Colonic mucosa (tissue), 4 donors: Measurements from ENCODE around the gene TMEM51. TPM values are rescaled to one million over a fixed set of nuclear protein-coding genes. Genes with fewer than 3 reads are reported as not detected.

Experiments used
- DNase-seq: peaks from one replicate; pipeline ENCODE4 v3.0.0-alpha.2; 2020
- H3K27ac ChIP-seq: fragments of 200-600 bp; one replicate; pipeline ENCODE4 v1.8.0; 2021
- H3K27me3 ChIP-seq: fragments of 200-600 bp; one replicate; pipeline ENCODE4 v1.8.0; 2021
- H3K36me3 ChIP-seq: fragments of 200-600 bp; one replicate; pipeline ENCODE4 v1.8.0; 2021
- H3K4me1 ChIP-seq: fragments of 200-600 bp; one replicate; pipeline ENCODE4 v1.8.0; 2021; ENCODE audit warnings: mild to moderate bottlenecking
- H3K4me3 ChIP-seq: fragments of 200-600 bp; one replicate; pipeline ENCODE4 v1.8.0; 2021
- H3K9ac ChIP-seq, 2 donors: one replicate each; pipeline ENCODE4 v1.7.0; 2013; ENCODE audit warnings: control low read depth in 2 of 2, low read depth in 2 of 2, low read length in 2 of 2
- H3K9me3 ChIP-seq: fragments of 200-600 bp; one replicate; pipeline ENCODE4 v1.8.0; 2021
- intact Hi-C: fragments of 100-400 bp; cut with DNase I; formaldehyde crosslinking; loops from one replicate; pipeline ENCODE4 v1.14.1; 2022
- total RNA-seq, 2 donors: library from RNA; stranded (reverse); fragmentation: NEBNext Ultra II Directional in 1 of 2; extraction: Animal tissue kit (Norgen Biotek cat#: 25700) in 1 of 2; gene quantifications; one replicate each; pipeline ENCODE4 v1.2.1, GENCODE V29; 2021
- TF ChIP-seq, protein P1 (sequence below): fragments of 200-600 bp; IDR thresholded peaks from one replicate; pipeline ENCODE4 v1.8.0; 2022; ENCODE audit warnings: antibody characterized with exemption, mild to moderate bottlenecking
- donor health status: healthy.
- donor health status: DM: no; HTN: no; CAD: no.
- donor health status: DM: no; HTN: no; CAD: no.

The TMEM51 gene
- total RNA-seq, 2 donors from 2014 or later: 21.3 to 28.6 TPM

DNA sequence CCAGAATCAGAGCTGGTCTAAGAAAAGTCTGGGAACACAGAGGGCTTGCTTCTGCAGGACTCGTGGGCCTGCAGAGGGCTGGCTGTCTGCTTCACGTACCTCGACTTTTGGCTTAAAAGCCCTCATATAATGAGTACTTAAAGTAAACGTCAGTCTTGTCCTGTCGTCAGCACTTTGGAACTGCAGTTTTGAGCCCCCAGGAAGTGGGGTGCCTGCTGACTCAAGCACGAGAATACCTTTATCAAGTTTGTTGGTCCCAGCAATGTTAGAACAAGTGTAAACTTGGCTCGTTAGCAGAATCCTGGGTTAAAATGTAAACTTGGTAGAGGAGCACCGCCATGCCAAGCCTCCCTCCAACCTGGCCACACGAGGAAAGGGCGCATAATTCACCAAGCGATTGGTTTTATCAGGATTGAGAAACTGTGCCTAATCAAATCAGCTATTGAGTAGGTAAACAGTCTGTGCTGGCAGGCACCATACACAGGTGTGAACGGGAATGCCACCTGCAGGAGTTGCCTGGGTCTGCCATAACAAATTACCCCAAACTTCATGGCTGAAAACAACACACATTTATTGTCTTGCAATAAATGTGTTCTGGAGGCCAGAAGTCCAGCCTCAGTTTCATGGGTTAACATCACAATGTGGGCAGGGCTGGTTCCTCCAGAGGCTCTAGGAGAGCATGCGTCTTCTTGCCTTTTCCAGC is 48.5 kb downstream of the TMEM51 start:
- Histone ChIP-seq H3K27me3 (no peaks in the 10 kb centered on the region), H3K9ac (peak overlapping the region in 1 of 2 donors; percentile 72), H3K27ac (peak overlapping the region; percentile 90), H3K4me3 (no peak overlapping the region), H3K4me1 (peaks cover 9% of the 10 kb centered on the region), H3K36me3 (no peaks in the 10 kb centered on the region), H3K9me3 (no peaks in the 10 kb centered on the region)
- peak; percentile 81 for DNase-seq
- intact Hi-C loops: no loop called here
- TF ChIP-seq, protein P1, sequence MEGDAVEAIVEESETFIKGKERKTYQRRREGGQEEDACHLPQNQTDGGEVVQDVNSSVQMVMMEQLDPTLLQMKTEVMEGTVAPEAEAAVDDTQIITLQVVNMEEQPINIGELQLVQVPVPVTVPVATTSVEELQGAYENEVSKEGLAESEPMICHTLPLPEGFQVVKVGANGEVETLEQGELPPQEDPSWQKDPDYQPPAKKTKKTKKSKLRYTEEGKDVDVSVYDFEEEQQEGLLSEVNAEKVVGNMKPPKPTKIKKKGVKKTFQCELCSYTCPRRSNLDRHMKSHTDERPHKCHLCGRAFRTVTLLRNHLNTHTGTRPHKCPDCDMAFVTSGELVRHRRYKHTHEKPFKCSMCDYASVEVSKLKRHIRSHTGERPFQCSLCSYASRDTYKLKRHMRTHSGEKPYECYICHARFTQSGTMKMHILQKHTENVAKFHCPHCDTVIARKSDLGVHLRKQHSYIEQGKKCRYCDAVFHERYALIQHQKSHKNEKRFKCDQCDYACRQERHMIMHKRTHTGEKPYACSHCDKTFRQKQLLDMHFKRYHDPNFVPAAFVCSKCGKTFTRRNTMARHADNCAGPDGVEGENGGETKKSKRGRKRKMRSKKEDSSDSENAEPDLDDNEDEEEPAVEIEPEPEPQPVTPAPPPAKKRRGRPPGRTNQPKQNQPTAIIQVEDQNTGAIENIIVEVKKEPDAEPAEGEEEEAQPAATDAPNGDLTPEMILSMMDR: no peak

DNA sequence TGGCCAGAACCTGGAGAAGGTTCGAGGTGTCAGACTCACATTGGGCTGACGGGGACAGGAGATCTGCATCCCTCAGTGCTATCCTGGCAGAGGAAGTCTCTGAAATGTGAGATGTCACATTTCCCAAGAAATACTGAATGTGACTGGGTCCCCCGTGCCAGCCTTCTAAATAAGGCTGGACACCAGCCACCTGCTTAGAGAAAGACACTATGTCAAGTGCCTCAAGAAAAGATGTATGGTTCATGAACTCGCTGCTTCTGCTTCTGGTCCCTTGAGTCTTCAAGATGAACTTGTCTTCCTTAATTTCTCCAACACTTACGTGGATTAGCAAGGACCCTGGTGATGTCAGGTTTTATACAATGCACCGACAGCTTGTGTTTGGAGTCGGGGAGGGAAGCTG is 51.4 kb downstream of the TMEM51 start:
- Histone ChIP-seq H3K9me3 (no peaks in the 10 kb centered on the region), H3K4me3 (no peak overlapping the region), H3K36me3 (no peaks in the 10 kb centered on the region), H3K27ac (no peak overlapping the region), H3K4me1 (peaks cover 4% of the 10 kb centered on the region), H3K27me3 (no peaks in the 10 kb centered on the region), H3K9ac (no peak overlapping the region)
- DNase-seq: no peak
- intact Hi-C loops: no loop called here
- TF ChIP-seq, protein P1: no peak

DNA sequence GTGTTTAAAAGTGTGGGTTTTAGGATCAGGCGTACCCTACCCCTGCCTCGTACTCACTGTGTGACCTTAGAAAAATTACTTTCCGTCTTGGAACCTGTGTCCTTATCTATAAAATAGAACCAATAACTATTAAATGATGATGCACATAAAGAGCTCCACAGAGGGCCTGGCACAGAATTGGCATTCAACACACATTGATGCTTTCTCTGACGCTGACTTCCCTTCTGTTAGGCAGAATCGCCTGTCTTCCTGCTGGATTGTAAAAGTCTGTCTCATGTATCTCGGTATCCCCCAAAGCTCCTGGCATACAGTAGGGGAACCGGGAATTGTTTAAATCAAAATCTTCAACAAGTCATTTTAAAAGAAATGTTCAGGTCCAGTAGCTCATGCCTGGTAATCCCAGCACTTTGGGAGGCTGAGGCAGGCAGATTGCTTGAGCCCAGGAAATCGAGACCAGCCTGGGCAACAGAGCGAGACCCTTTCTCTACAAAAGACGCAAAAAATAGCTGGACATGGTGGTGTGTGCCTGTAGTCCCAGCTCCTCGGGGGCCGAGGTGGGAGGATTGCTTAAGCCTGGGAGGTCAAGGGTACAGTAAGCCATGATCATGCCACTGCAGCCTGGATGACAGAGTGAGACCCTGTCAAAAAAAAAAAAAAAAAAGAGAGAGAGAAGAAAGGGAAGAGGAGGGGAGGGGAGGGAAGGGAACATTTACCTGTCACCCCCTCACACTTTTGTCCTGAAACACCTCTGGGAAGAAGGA is 52.2 kb downstream of the TMEM51 start:
- Histone ChIP-seq H3K27me3 (no peaks in the 10 kb centered on the region), H3K36me3 (no peaks in the 10 kb centered on the region), H3K9me3 (no peaks in the 10 kb centered on the region), H3K4me3 (no peak overlapping the region), H3K27ac (no peak overlapping the region), H3K9ac (no peak overlapping the region), H3K4me1 (peaks cover 2% of the 10 kb centered on the region)
- no peak for DNase-seq
- intact Hi-C loops: no loop called here
- TF ChIP-seq, protein P1: no peak

DNA sequence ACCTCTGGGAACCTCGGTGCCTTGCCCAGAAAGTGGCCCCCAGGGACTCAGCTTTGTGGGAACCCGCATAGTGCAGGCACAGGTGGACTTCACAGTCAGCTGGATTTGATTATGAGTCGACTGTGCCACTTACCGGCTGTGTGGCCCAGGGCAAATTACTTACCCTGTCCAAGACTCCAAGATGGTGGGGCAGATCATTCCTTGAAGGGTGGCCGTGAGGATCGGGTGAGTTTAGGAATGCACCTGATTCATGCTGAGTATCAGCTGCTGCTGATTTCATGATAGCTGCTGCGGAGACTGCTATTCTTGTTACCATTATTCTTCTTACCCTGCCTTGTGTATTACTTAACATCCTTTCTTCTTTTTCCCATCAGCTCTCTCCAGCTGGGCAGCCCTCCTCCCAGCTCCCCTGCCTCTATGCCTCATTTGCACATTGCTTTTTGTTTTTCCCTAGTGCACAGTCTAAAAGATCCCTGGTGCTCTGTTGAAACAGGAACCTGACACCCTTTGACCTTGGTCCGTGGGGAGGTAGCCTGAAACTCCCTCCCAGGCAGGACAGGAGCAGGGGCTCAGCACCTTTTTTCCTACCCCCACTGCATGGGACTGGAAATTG is 53.0 kb downstream of the TMEM51 start:
- Histone ChIP-seq H3K27ac (no peak overlapping the region), H3K4me1 (no peaks in the 10 kb centered on the region), H3K4me3 (no peak overlapping the region), H3K36me3 (no peaks in the 10 kb centered on the region), H3K27me3 (no peaks in the 10 kb centered on the region), H3K9me3 (no peaks in the 10 kb centered on the region), H3K9ac (no peak overlapping the region)
- intact Hi-C loops: no loop called here
- no peak for DNase-seq
- TF ChIP-seq, protein P1: no peak

DNA sequence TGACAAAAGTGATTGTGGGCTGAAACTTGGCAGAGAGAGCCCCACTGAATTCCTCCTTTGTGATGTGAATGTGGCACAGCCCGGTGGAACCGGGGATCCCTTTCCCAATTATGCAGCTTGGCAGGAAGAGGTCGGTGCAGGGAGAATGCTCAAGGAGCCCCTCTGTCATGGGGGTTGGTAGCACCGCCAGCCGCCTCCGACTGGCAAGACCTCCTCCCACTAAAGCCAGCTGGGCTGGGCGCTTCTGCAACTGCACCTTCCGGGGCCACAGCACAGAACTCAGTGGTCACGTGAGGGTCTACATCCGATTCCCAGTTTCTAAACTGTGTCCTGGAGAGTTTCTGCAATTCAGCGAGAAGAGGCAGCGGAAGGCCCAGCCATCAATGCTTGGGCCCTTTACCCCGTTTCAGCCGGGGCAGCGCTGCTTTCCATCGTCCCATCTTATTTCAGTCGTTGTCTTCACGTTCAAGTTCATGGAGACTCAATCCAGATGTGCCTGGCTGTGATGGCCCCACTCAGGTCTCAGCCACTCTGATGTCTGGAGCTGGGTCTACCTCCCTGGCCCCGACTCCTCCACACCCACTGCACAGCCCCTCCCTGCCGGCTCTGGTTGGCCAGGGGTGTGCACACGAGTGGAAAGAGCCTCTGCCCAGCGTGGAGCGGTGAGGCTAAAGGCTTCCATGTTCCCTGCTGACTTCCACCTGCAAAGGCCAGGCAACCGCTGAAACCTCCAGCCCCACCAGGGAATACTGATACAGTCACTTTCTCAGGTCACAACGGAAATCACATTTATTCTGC is 53.7 kb downstream of the TMEM51 start:
- Histone ChIP-seq H3K9me3 (no peaks in the 10 kb centered on the region), H3K36me3 (no peaks in the 10 kb centered on the region), H3K27me3 (no peaks in the 10 kb centered on the region), H3K4me3 (no peak overlapping the region), H3K4me1 (no peaks in the 10 kb centered on the region), H3K9ac (no peak overlapping the region), H3K27ac (no peak overlapping the region)
- TF ChIP-seq, protein P1: no peak
- no peak for DNase-seq
- intact Hi-C loops: no loop called here
